Activated naive CD4-positive, alpha-beta T cell treated with anti-CD3 and anti-CD28 coated beads, Interleukin-2, amount 10 ng/mL, durations not matched to agents 7 days and 5 days (primary cell): ENCODE results near the gene MFSD8.
"Not testable (repeated sequence)": the region's sequence is repeated elsewhere in the genome, so short reads cannot be mapped to it uniquely, and the experiment has no call there.

ENCODE experiments used
- CTCF ChIA-PET: fragments of 350-600 bp; sonication (Branson Sonifier 250); formaldehyde crosslinking; loops from one replicate; lab custom pipeline; 2021; ENCODE audit warnings: antibody characterized with exemption; lab: Charles Lee
- DNase-seq: peaks from one replicate; pipeline ENCODE4 v3.0.0-alpha.2; 2020
- H3K27ac Mint-ChIP-seq: one replicate; pipeline ENCODE4 v1.8.0; 2021; ENCODE audit warnings: mild to moderate bottlenecking, moderate library complexity, mixed read lengths
- H3K27me3 Mint-ChIP-seq: one replicate; pipeline ENCODE4 v1.8.0; 2021; ENCODE audit warnings: mild to moderate bottlenecking, mixed read lengths
- H3K36me3 Mint-ChIP-seq: one replicate; pipeline ENCODE4 v1.8.0; 2021; ENCODE audit warnings: mixed read lengths
- H3K4me1 Mint-ChIP-seq: one replicate; pipeline ENCODE4 v1.8.0; 2021; ENCODE audit warnings: mixed read lengths
- H3K4me3 Mint-ChIP-seq: one replicate; pipeline ENCODE4 v1.8.0; 2021; ENCODE audit warnings: mild to moderate bottlenecking, moderate library complexity, mixed read lengths
- H3K9me3 Mint-ChIP-seq: one replicate; pipeline ENCODE4 v1.8.0; 2021; ENCODE audit warnings: mixed read lengths

Gene MFSD8

GRCh38 chr4:127965062-127965802 is at the start of gene MFSD8, which contains the start of gene ABHD18:
TSS of gene MFSD8 (minus strand) at chr4:127965173. CDS start at chr4:127965133, 40 bp downstream.
TSS of gene ABHD18 (plus strand) at chr4:127965406. CDS start at chr4:127982956, 17,550 bp downstream.
- CTCF ChIA-PET: interaction anchor here (0.6 to 1.5 kb wide), 3 partner anchors 13 to 121 kb away, joined by 3 read pairs; partner anchors contain the start of gene LARP1B
- peak; percentile 100 for DNase-seq
- peaks cover 18% of the 10 kb centered on the region for H3K36me3 Mint-ChIP-seq
- H3K9me3 Mint-ChIP-seq: no peaks in the 10 kb centered on the region
- H3K4me1 Mint-ChIP-seq: peaks cover 42% of the 10 kb centered on the region
- H3K27ac Mint-ChIP-seq: peak within 1 kb of the TSS; percentile 99
- H3K4me3 Mint-ChIP-seq: peak within 1 kb of the TSS; percentile 96
- no peaks in the 10 kb centered on the region for H3K27me3 Mint-ChIP-seq

GRCh38 chr4:128009428-128009827 is 44.5 kb upstream of the MFSD8 start:
- Mint-ChIP-seq H3K4me1 (no peaks in the 10 kb centered on the region), H3K9me3 (no peaks in the 10 kb centered on the region), H3K27ac (no peak overlapping the region), H3K27me3 (no peaks in the 10 kb centered on the region), H3K4me3 (no peak overlapping the region), H3K36me3 (peaks cover 20% of the 10 kb centered on the region)
- no peak for DNase-seq
- CTCF ChIA-PET: no interaction called here

GRCh38 chr4:128006592-128006991 is 41.6 kb upstream of the MFSD8 start:
- Mint-ChIP-seq H3K36me3 (peaks cover 18% of the 10 kb centered on the region), H3K4me3 (no peak overlapping the region), H3K27me3 (no peaks in the 10 kb centered on the region), H3K27ac (no peak overlapping the region), H3K4me1 (peaks cover 3% of the 10 kb centered on the region), H3K9me3 (no peaks in the 10 kb centered on the region)
- CTCF ChIA-PET: no interaction called here
- DNase-seq: no peak

DNA sequence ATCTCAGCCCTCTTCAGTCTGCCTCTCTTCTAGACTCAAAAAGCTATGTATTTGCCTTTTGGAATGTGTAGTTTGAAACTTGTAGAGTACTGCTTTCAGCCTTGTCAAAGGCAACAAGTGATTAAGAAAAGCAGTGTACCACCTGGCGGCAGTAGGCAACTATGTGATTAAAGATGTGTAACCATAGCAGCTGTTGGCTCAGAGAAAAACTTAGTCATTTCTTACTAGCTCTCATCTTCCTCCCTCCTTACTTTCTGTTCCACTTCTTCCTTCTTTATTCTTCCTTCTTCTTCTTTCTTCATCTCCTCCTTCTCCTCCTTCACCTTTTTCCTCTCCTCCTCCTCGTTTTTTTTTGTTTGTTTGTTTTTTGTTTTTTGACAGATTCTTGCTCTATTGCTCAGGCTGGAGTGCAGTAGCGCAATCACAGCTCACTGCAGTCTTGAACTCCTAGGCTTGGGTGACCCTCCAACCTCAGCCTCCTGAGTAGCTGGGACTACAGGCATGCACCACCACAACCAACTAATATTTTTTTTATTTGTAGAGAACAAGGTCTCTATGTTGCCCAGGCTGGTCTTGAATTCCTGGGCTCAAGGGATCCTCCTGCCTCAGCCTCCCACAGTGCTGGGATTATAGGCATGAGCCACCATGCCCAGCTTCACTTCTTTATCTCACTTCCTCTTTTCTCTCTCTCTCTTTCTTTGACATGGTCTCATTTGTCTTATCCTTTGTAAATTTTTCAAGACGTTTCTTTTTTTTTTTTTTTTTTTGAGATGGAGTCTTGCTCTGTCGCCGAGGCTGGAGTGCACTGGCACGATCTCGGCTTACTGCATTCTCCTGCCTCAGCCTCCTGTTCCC is 32.8 kb upstream of the MFSD8 start:
- no peak overlapping the region for H3K4me3 Mint-ChIP-seq
- peaks cover 1% of the 10 kb centered on the region for H3K9me3 Mint-ChIP-seq
- peaks cover 55% of the 10 kb centered on the region for H3K36me3 Mint-ChIP-seq
- H3K4me1 Mint-ChIP-seq: peaks cover 21% of the 10 kb centered on the region
- CTCF ChIA-PET: no interaction called here
- DNase-seq: no peak
- no peaks in the 10 kb centered on the region for H3K27me3 Mint-ChIP-seq
- H3K27ac Mint-ChIP-seq: peak overlapping the region; percentile 78

DNA sequence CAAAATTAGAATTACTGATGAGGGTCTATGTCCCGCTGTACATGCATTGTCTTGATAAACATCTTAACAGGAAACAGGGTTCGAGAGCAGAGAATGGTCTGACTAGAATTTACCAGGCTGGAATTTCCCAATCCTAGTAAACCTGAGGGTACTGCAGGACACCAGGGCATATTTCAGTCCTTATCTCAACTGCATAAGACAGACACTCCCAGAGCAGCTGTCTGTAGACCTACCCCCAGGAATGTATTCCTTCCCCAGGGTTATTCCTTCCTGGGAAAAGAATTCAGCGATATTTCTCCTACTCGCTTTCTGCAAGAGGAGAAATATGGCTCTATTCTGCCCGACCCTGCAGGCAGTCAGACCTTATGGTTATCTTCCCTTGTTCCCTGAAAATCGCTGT is 31.5 kb upstream of the MFSD8 start:
- H3K27ac Mint-ChIP-seq, DNase-seq, H3K27me3 Mint-ChIP-seq, H3K4me3 Mint-ChIP-seq, CTCF ChIA-PET, H3K9me3 Mint-ChIP-seq: not testable (repeated sequence)
- H3K4me1 Mint-ChIP-seq: peaks cover 21% of the 10 kb centered on the region
- peaks cover 55% of the 10 kb centered on the region for H3K36me3 Mint-ChIP-seq

DNA sequence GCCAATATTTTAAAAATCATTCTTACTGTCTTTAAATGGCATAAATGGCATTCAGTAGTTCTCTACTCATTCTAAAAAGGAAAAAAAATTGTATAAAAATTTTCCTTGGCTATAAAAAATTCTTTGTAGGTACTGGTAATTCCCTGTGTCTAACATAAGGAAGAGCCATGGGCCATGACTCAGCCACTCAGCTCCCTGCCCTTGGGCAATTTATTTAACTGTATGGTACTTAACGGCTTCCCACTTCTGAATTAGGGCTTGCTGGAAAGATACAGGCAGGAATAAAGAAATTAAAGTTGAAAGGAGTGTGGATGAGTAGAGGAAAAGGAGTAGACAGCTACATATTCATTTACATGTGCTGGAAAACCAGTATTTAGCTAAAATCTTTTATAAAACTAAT is 30.8 kb upstream of the MFSD8 start:
- Mint-ChIP-seq H3K4me1 (peaks cover 14% of the 10 kb centered on the region), H3K27me3 (no peaks in the 10 kb centered on the region), H3K27ac (no peak overlapping the region), H3K36me3 (peaks cover 52% of the 10 kb centered on the region), H3K9me3 (peaks cover 1% of the 10 kb centered on the region), H3K4me3 (no peak overlapping the region)
- CTCF ChIA-PET: no interaction called here
- no peak for DNase-seq

DNA sequence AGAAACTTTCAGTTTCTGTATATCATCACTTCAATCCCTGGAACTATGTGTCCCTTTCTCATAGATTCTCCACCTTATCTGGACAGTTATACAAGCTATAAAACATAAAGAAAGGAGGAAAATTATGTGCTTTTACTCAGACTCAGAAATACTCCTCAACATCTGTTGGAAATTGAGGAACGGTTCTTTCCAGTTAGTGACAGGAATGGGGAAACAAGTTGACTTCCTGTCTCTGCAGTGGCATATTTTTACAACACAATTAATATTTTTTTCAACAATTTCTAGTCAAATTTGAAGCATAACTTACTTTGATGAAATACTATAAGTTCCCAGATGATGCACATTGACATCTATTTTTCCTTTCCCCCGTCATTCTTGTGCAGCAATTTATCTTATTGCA is 28.2 kb upstream of the MFSD8 start:
- Mint-ChIP-seq H3K27ac (peak overlapping the region; percentile 77), H3K4me3 (no peak overlapping the region), H3K4me1 (peaks cover 11% of the 10 kb centered on the region), H3K9me3 (no peaks in the 10 kb centered on the region), H3K36me3 (peaks cover 45% of the 10 kb centered on the region), H3K27me3 (no peaks in the 10 kb centered on the region)
- DNase-seq: no peak
- CTCF ChIA-PET: no interaction called here

DNA sequence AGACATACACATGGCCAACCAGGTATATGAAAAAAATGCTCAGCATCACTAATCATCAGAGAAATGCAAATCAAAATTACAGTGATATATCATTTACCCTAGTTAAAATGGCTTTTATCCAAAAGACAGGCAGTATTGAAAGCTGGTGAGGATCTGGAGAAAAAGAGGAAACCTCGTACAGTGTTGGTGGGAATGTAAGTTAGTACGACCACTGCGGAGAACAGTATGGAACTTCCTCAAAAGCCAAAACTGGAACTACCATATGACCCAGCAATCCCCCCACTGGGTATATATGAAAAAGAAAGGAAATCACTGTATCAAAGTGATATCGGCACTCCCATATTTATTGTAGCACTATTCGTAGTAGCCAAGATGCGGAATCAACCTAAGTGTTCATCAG is 23.7 kb upstream of the MFSD8 start:
- DNase-seq: no peak
- Mint-ChIP-seq H3K4me3 (no peak overlapping the region), H3K27ac (no peak overlapping the region), H3K4me1 (peaks cover 11% of the 10 kb centered on the region), H3K36me3 (peaks cover 32% of the 10 kb centered on the region), H3K27me3 (no peaks in the 10 kb centered on the region), H3K9me3 (no peaks in the 10 kb centered on the region)
- CTCF ChIA-PET: no interaction called here

DNA sequence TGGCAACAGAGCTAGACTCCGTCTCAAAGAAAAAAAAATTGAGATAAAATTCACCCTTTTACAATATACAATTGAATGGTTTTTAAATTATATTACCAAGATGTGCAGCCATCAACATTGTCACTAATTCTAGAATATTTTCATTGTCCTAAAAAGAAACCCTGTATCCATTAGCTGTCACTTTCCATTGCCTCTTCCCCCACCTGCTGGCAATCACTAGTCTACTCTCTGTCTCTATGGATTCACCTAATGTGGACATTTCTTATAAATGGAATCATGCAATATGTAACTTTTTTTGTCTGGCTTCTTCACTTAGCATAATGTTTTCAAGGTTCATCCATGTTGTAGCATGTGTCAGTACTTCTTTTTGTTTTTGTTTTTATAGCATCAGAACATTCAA is 21.0 kb upstream of the MFSD8 start:
- DNase-seq: no peak
- H3K4me1 Mint-ChIP-seq: no peaks in the 10 kb centered on the region
- CTCF ChIA-PET: interaction anchor here (0.6 kb wide), 1 partner anchor 18 kb away, joined by 3 read pairs; no protein-coding TSS in a partner anchor

GRCh38 chr4:127982445-127982844 is 17.5 kb upstream of the MFSD8 start:
- Mint-ChIP-seq H3K27ac (no peak overlapping the region), H3K4me3 (no peak overlapping the region)

More for the DNA sequence above, 21.0 kb upstream of the MFSD8 start:
- Mint-ChIP-seq H3K27me3 (no peaks in the 10 kb centered on the region), H3K27ac (no peak overlapping the region), H3K36me3 (peaks cover 20% of the 10 kb centered on the region), H3K9me3 (no peaks in the 10 kb centered on the region), H3K4me3 (no peak overlapping the region)

DNA sequence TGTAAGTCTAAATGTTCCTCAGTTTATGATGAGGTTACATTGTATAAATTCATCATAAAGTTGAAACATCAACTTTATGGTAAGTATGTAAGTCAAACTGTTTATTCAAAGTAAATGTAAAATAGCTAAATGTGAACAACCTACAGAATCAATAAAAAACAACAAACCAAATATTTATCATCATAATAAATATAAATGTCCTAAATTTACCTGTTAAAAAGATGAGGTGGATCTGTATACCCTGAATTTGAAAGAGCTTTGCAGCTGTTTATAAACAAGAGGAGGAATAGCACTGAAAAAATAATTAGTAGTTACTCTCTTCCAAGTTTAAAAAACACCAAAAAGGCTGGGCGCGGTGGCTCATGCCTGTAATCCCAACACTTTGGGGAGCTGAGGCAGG is 14.0 kb upstream of the MFSD8 start:
- no peak overlapping the region for H3K27ac Mint-ChIP-seq
- no peak overlapping the region for H3K4me3 Mint-ChIP-seq
- no peak for DNase-seq
- H3K4me1 Mint-ChIP-seq: peaks cover 4% of the 10 kb centered on the region
- H3K9me3 Mint-ChIP-seq: no peaks in the 10 kb centered on the region
- no peaks in the 10 kb centered on the region for H3K27me3 Mint-ChIP-seq
- peaks cover 15% of the 10 kb centered on the region for H3K36me3 Mint-ChIP-seq
- CTCF ChIA-PET: interaction anchor here (0.6 to 1.7 kb wide), 2 partner anchors 13 kb away, joined by 3 read pairs; partner anchors contain the start of gene ABHD18

More at GRCh38 chr4:127982445-127982844, 17.5 kb upstream of the MFSD8 start:
- CTCF ChIA-PET: no interaction called here
- no peaks in the 10 kb centered on the region for H3K27me3 Mint-ChIP-seq
- no peaks in the 10 kb centered on the region for H3K9me3 Mint-ChIP-seq
- peaks cover 15% of the 10 kb centered on the region for H3K36me3 Mint-ChIP-seq
- H3K4me1 Mint-ChIP-seq: no peaks in the 10 kb centered on the region
- DNase-seq: no peak

DNA sequence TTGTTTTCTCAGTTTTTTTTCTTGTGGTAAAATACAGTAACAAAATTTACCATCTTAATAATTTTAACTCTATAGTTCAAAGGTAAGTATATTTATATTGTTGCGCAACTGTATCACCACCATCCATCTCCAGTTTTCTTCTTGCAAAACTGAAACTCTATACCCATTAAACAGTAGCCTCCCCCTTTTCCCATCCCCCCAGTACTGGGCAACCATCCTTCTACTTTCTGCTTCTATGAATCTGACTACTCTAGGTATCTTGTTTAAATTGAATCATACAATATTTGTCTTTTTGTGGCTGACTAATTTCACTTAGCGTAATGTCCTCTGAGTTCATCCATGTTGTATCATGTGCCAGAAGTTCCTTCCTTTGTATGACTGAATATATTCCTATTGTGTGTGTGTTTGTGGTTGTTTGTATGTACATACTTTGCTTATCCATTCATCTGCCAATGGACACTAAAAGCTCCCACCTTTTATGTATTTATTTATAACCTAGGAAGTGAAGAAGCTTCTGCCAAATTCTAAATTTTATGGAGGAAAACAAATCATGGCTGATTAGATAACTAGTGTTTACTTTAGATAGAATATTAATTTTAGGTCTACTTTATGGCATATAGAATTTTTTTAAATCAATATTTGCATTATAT is 10.3 kb upstream of the MFSD8 start:
- no peaks in the 10 kb centered on the region for H3K27me3 Mint-ChIP-seq

DNA sequence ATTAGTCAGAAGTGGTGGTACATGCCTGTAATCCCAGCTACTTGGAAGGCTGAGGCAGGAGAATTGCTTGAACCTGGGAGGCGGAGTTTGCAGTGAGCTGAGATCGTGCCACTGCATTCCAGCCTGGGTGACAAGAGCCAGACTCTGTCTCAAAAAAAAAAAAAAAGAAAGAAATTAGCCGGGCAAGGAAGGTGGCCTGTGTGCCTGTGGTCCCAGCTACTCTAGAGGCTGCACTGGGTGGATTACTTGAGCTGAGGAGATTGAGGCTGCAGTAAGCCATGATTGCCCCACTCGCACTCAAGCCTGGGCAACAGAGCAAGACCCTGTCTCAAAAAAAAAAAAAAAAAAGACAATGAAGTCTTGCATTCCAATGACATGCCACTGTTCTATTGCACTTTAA is 6.0 kb upstream of the MFSD8 start:
- H3K27me3 Mint-ChIP-seq, H3K9me3 Mint-ChIP-seq, H3K27ac Mint-ChIP-seq, H3K4me3 Mint-ChIP-seq, DNase-seq, CTCF ChIA-PET: not testable (repeated sequence)
- Mint-ChIP-seq H3K4me1 (peaks cover 28% of the 10 kb centered on the region), H3K36me3 (peaks cover 22% of the 10 kb centered on the region)

More for the DNA sequence above, 10.3 kb upstream of the MFSD8 start:
- Mint-ChIP-seq H3K27ac (no peak overlapping the region), H3K4me1 (peaks cover 6% of the 10 kb centered on the region), H3K36me3 (peaks cover 22% of the 10 kb centered on the region), H3K4me3 (no peak overlapping the region), H3K9me3 (no peaks in the 10 kb centered on the region)
- CTCF ChIA-PET: no interaction called here
- no peak for DNase-seq

DNA sequence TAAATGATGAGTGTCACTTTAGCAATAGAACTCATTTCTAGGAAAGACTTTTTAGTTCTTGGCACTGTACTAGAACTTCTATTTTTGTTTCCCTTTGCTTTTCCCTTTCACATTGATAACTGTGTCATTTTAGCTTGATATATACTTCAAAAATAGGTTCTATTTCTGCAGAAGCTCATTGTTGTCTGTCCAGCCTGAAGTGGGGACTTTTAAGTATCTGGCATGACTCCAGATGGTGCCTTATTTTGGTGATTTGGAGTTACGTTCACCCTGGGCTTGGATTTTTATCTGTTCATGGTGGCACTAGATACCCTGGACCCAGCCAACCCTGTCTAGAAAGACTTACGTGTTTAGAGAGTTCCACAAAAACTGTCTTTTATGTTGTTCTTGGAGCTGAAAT is 3.6 kb upstream of the MFSD8 start:
- Mint-ChIP-seq H3K4me3 (peak overlapping the region; percentile 10), H3K36me3 (peaks cover 16% of the 10 kb centered on the region), H3K4me1 (peaks cover 30% of the 10 kb centered on the region), H3K27ac (peak overlapping the region; percentile 74), H3K27me3 (no peaks in the 10 kb centered on the region), H3K9me3 (no peaks in the 10 kb centered on the region)
- CTCF ChIA-PET: no interaction called here
- DNase-seq: no peak
